Measurements from ENCODE around the gene ADAMTS18. TPM values are rescaled to one million over a fixed set of nuclear protein-coding genes. Genes with fewer than 3 reads are reported as not detected.

Gene ADAMTS18
- total RNA-seq, 1 experiment from 2014 or later = not detected

DNA sequence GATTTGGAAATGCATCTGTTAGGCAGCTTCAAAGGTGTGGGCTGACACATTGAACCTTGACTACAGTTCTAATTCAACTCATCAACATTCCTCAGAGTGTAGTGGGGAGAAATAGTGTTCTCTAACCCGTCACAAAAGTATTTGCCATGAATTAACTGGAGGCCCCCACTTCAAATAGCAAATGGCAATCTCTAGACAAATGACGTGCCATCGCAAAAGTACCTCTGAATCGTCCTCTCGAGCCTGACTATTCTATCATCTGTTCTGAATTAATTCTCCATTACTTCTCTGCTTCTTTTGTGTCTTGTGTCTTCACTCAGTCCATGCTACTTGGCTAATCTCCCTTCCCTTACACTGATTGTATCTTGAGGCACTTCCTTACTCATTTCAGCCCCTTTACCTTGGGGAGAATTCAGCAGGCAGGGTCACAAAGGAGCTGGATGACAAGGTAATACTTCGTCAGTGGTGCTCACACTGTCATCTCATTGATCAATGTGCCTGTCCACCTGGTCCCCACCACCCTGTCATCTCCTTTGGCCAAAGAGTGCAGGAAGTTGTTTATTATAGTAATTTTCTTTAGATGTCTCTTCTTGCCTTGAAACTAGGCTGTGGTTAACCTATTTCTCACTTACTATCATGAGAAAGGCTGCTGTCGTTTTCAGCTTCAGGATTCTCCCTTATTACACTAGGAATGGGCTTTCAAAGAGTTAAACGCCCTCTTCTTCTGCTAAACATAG lies 127.2 kb downstream of the ADAMTS18 start:
- BruUV-seq (replicated peaks) = no TSS peak
- no peaks in the 10 kb centered on the region for H3K36me3 ChIP-seq (ENCODE audit: low read depth)
- ChIA-PET CTCF (no interaction called here), POLR2A (ENCODE audit: unreplicated experiment) (no interaction called here)
- H3K27me3 ChIP-seq (ENCODE audit: insufficient read depth, low read depth) = no peaks in the 10 kb centered on the region
- no peaks in the 10 kb centered on the region for H4K20me1 ChIP-seq (ENCODE audit: insufficient read depth)
- no peaks in the 10 kb centered on the region for H3K9me2 ChIP-seq (ENCODE audit: insufficient read depth)
- H3K9me3 ChIP-seq (ENCODE audit: insufficient read depth, low read depth) = peaks cover 11% of the 10 kb centered on the region; the same call in 1 of the 2 replicates
- DNase-seq = no peak
- intact Hi-C loops (cut with micrococcal nuclease; ENCODE audit: unreplicated experiment) = no loop called here
- no peak overlapping the region for H3K4me3 ChIP-seq
- H3K4me1 ChIP-seq (replicated peaks; ENCODE audit: insufficient read depth) = peaks cover 15% of the 10 kb centered on the region
- peak overlapping the region; percentile 59 for H3K27ac ChIP-seq
- H2AFZ ChIP-seq = no peak overlapping the region
- H3F3A ChIP-seq (ENCODE audit: insufficient read depth, low read depth) = peaks cover 17% of the 10 kb centered on the region; the same call in 1 of the 2 replicates
- no peaks in the 10 kb centered on the region for H3K79me2 ChIP-seq (ENCODE audit: low read depth)
- peak overlapping the region; percentile 21 for H3K4me2 ChIP-seq
- TF ChIP-seq, protein P1, sequence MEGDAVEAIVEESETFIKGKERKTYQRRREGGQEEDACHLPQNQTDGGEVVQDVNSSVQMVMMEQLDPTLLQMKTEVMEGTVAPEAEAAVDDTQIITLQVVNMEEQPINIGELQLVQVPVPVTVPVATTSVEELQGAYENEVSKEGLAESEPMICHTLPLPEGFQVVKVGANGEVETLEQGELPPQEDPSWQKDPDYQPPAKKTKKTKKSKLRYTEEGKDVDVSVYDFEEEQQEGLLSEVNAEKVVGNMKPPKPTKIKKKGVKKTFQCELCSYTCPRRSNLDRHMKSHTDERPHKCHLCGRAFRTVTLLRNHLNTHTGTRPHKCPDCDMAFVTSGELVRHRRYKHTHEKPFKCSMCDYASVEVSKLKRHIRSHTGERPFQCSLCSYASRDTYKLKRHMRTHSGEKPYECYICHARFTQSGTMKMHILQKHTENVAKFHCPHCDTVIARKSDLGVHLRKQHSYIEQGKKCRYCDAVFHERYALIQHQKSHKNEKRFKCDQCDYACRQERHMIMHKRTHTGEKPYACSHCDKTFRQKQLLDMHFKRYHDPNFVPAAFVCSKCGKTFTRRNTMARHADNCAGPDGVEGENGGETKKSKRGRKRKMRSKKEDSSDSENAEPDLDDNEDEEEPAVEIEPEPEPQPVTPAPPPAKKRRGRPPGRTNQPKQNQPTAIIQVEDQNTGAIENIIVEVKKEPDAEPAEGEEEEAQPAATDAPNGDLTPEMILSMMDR (conservative IDR thresholded peaks at IDR 0.05) = no peak

DNA sequence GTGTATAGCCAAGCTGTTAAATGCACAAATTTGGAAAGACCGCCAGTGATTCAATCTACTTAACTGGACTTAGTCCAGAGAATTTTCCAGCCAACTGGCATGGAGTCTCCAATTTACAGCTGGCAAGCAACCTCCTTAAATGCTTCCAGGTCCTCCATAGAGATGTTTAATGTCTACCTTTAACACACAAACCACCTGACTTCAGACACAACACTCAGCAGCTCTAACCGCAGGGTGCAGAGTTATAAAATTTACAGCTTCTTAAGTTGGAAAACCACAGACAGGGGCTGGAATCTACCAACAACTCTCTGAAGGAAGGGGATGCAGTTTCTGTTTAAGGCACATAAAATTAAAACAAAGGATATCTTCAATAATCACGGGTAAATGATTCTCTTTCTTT lies 128.8 kb downstream of the ADAMTS18 start:
- H3K4me1 ChIP-seq (replicated peaks; ENCODE audit: insufficient read depth) = peaks cover 15% of the 10 kb centered on the region
- H3F3A ChIP-seq (ENCODE audit: insufficient read depth, low read depth) = peaks cover 17% of the 10 kb centered on the region; the same call in 1 of the 2 replicates
- no peaks in the 10 kb centered on the region for H3K27me3 ChIP-seq (ENCODE audit: insufficient read depth, low read depth)
- intact Hi-C loops (cut with micrococcal nuclease; ENCODE audit: unreplicated experiment) = no loop called here
- no peaks in the 10 kb centered on the region for H4K20me1 ChIP-seq (ENCODE audit: insufficient read depth)
- no TSS peak for BruUV-seq (replicated peaks)
- H2AFZ ChIP-seq = no peak overlapping the region
- H3K79me2 ChIP-seq (ENCODE audit: low read depth) = no peaks in the 10 kb centered on the region
- ChIA-PET POLR2A (ENCODE audit: unreplicated experiment) (no interaction called here), CTCF (no interaction called here)
- no peak overlapping the region for H3K4me2 ChIP-seq
- no peak overlapping the region for H3K27ac ChIP-seq
- no peaks in the 10 kb centered on the region for H3K36me3 ChIP-seq (ENCODE audit: low read depth)
- DNase-seq = no peak
- no peak for TF ChIP-seq EZH2 (IDR thresholded peaks at IDR 0.05; ENCODE audit: low read depth)
- TF ChIP-seq, protein P1 (conservative IDR thresholded peaks at IDR 0.05) = no peak
- no peak overlapping the region for H3K4me3 ChIP-seq
- no peaks in the 10 kb centered on the region for H3K9me2 ChIP-seq (ENCODE audit: insufficient read depth)
- H3K9me3 ChIP-seq (ENCODE audit: insufficient read depth, low read depth) = peaks cover 11% of the 10 kb centered on the region; the same call in 1 of the 2 replicates

GRCh38 chr16:77304877-77305276 lies 130.0 kb downstream of the ADAMTS18 start:
- Histone ChIP-seq H3K9me3 (ENCODE audit: insufficient read depth, low read depth) (peaks cover 11% of the 10 kb centered on the region; the same call in 1 of the 2 replicates), H2AFZ (no peak overlapping the region), H3K9me2 (ENCODE audit: insufficient read depth) (no peaks in the 10 kb centered on the region), H3K27me3 (ENCODE audit: insufficient read depth, low read depth) (no peaks in the 10 kb centered on the region), H4K20me1 (ENCODE audit: insufficient read depth) (no peaks in the 10 kb centered on the region), H3K4me2 (no peak overlapping the region), H3K36me3 (ENCODE audit: low read depth) (no peaks in the 10 kb centered on the region), H3F3A (ENCODE audit: insufficient read depth, low read depth) (peaks cover 17% of the 10 kb centered on the region; the same call in 1 of the 2 replicates), H3K4me3 (no peak overlapping the region), H3K27ac (no peak overlapping the region), H3K4me1 (replicated peaks; ENCODE audit: insufficient read depth) (peaks cover 23% of the 10 kb centered on the region), H3K79me2 (ENCODE audit: low read depth) (no peaks in the 10 kb centered on the region)
- POLR2A ChIA-PET (ENCODE audit: unreplicated experiment) = no interaction called here
- intact Hi-C loops (cut with micrococcal nuclease; ENCODE audit: unreplicated experiment) = no loop called here
- BruUV-seq (replicated peaks) = no TSS peak
- TF ChIP-seq, protein P1 (conservative IDR thresholded peaks at IDR 0.05) = no peak
- TF ChIP-seq EZH2 (IDR thresholded peaks at IDR 0.05; ENCODE audit: low read depth) = no peak
- DNase-seq = no peak
- CTCF ChIA-PET = no interaction called here
